ENCODE measurements around the gene HS6ST1.
A peak's percentile ranks its signal among the peaks of the same experiment; 100 is the strongest.

Gene HS6ST1

DNA sequence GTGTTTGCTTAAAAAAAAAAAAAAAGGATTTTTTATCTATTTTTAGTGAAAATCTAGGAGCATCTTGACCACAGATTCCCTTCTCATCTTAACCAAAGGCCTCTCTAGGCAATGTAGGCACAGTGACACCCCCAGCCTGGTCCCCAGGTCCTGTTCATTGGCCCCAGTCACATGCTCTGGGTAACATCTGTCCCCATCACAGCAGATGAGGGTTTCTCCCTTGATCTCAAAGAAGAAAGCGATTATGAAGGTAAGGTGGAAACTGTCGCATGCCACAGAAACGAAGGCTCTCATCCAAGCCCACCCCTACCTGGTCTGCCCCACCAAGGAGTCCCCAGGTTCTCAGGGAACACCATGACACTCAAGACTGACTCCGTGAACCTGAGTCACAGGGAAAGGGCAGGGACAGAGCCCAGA is 4.7 kb downstream of the HS6ST1 start:
- DNase-seq (ENCODE audit: low spot score in 2 of 2) (no peak), ATAC-seq (ENCODE audit: low read depth) (no peak)
- H3K9me3 Mint-ChIP-seq, result no peaks in the 10 kb centered on the region
- peaks cover 11% of the 10 kb centered on the region for H3K36me3 Mint-ChIP-seq
- H3K27ac Mint-ChIP-seq, result no peak overlapping the region
- no peak overlapping the region for H3K4me3 Mint-ChIP-seq
- no peaks in the 10 kb centered on the region for H3K27me3 Mint-ChIP-seq
- peaks cover 42% of the 10 kb centered on the region for H3K4me1 Mint-ChIP-seq

GRCh38 chr2:128313091-128313836 is 5.4 kb downstream of the HS6ST1 start:
- H3K27me3 Mint-ChIP-seq, result no peaks in the 10 kb centered on the region
- no peak for ATAC-seq (ENCODE audit: low read depth)
- H3K9me3 Mint-ChIP-seq, result no peaks in the 10 kb centered on the region
- no peak overlapping the region for H3K27ac Mint-ChIP-seq
- peaks cover 11% of the 10 kb centered on the region for H3K36me3 Mint-ChIP-seq
- peak overlapping the region; percentile 24 for H3K4me3 Mint-ChIP-seq
- no peak for DNase-seq (ENCODE audit: low spot score in 2 of 2)
- H3K4me1 Mint-ChIP-seq, result peaks cover 42% of the 10 kb centered on the region

DNA sequence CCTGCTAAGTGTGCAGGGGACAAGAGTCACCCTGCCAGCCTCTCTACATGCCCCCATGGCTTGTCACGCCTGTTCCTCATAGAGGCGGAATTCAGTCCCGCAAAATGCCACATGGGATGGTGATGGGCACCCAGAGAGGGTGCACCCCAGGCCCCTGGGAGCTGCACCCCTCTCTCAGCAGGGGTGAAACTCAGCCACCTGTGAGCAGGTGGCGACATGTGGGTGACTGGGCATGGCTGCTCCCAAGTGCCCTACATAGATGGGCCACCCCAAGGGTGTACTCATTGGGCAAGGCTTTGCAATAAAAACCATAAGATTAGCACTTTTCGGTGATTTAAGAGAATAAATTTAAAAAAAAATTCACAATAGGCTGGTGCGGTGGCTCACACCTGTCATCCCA is 6.3 kb downstream of the HS6ST1 start:
- H3K27ac Mint-ChIP-seq, result no peak overlapping the region
- H3K9me3 Mint-ChIP-seq, result no peaks in the 10 kb centered on the region
- H3K4me1 Mint-ChIP-seq, result peaks cover 47% of the 10 kb centered on the region
- DNase-seq (ENCODE audit: low spot score in 2 of 2) (no peak), ATAC-seq (ENCODE audit: low read depth) (no peak)
- H3K27me3 Mint-ChIP-seq, result no peaks in the 10 kb centered on the region
- H3K4me3 Mint-ChIP-seq, result no peak overlapping the region
- peaks cover 15% of the 10 kb centered on the region for H3K36me3 Mint-ChIP-seq

GRCh38 chr2:128311755-128312341 is 6.8 kb downstream of the HS6ST1 start:
- H3K4me1 Mint-ChIP-seq, result peaks cover 48% of the 10 kb centered on the region
- H3K4me3 Mint-ChIP-seq, result no peak overlapping the region
- H3K36me3 Mint-ChIP-seq, result peaks cover 17% of the 10 kb centered on the region
- no peaks in the 10 kb centered on the region for H3K27me3 Mint-ChIP-seq
- DNase-seq (ENCODE audit: low spot score in 2 of 2) (no peak), ATAC-seq (ENCODE audit: low read depth) (no peak)
- H3K9me3 Mint-ChIP-seq, result no peaks in the 10 kb centered on the region
- H3K27ac Mint-ChIP-seq, result no peak overlapping the region

DNA sequence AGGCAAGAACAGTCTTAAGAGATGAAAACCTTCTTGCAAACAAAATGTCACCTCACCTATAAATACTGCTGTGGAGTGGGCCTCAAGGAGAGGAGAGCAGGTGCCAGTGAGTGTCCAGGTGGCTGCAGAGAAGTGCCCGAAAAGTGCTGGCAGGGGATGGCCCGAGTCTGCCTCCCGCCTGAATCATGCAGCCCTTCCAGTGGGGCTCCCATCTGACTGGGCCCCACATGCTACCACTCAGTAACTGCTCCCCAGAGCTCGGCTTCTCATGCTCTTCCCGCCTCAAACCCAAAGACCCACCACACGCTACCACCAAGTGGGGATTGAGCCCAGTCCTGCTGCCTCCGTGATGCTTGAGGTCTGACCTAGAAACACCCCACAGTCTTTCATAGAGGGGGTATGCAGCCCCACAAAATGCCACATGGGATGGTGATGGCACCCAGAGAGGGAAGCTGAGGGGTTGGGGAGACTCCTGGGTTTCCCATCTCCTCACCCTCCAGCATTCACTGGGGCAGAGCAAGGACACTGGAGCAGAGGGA is 7.4 kb downstream of the HS6ST1 start:
- Mint-ChIP-seq H3K27ac (no peak overlapping the region), H3K4me3 (no peak overlapping the region), H3K9me3 (no peaks in the 10 kb centered on the region), H3K4me1 (peaks cover 45% of the 10 kb centered on the region), H3K27me3 (no peaks in the 10 kb centered on the region), H3K36me3 (peaks cover 17% of the 10 kb centered on the region)
- DNase-seq (ENCODE audit: low spot score in 2 of 2) (no peak), ATAC-seq (ENCODE audit: low read depth) (no peak)

GRCh38 chr2:128310761-128311160 is 7.9 kb downstream of the HS6ST1 start:
- Mint-ChIP-seq H3K36me3 (peaks cover 17% of the 10 kb centered on the region), H3K27me3 (no peaks in the 10 kb centered on the region), H3K4me1 (peaks cover 48% of the 10 kb centered on the region), H3K27ac (no peak overlapping the region), H3K4me3 (no peak overlapping the region), H3K9me3 (no peaks in the 10 kb centered on the region)
- DNase-seq (ENCODE audit: low spot score in 2 of 2) (no peak), ATAC-seq (ENCODE audit: low read depth) (no peak)

- no peaks in the 10 kb centered on the region for H3K27me3 Mint-ChIP-seq
- no peak for DNase-seq (ENCODE audit: low spot score in 2 of 2)
- H3K9me3 Mint-ChIP-seq, result no peaks in the 10 kb centered on the region
- peaks cover 15% of the 10 kb centered on the region for H3K36me3 Mint-ChIP-seq
- no peak for ATAC-seq (ENCODE audit: low read depth)
- no peak overlapping the region for H3K4me3 Mint-ChIP-seq
- no peak overlapping the region for H3K27ac Mint-ChIP-seq
- H3K4me1 Mint-ChIP-seq, result peaks cover 48% of the 10 kb centered on the region
These were observed 8.5 kb downstream of the HS6ST1 start for GRCh38 chr2:128310094-128310716.

DNA sequence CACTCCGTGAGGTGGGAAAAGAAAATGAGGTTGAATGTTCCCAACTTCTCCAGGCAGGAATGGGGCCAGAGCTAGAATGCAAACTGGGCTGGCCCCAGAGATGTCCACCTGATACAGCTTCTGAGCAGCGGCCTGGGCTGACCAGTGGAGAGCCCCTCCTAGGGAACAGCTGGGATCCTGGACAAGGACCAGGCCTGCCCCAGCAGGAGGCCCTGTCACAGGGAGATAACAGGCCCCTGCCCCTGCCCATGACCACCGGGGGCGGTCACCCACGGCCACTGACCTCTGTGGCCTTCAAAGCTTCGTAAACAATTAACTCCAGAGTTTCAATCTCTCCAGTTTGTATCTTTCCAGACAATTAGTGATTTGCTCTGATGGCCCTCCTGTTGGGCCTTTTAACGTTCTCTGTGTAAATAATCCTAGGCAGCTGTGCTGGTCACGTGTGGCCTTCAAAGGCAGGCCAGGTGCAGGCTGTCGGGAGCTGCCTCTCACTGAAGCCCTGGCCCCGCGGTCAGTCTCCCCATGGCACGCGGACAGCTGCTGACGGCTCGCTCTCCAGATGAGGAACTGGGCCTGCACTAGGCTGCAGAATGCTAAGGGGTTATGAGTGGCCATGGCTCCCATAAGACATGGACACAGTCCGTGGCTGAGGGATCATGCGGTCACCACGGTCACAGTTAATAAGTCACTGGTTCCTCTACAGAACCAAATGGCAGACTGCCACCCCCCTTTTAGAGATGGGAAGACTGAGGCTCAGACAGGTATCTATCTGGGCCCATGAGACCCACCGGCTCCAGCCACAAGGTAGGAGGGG is 9.2 kb downstream of the HS6ST1 start:
- Mint-ChIP-seq H3K27ac (no peak overlapping the region), H3K4me1 (peaks cover 45% of the 10 kb centered on the region), H3K4me3 (no peak overlapping the region), H3K9me3 (no peaks in the 10 kb centered on the region), H3K36me3 (peaks cover 12% of the 10 kb centered on the region), H3K27me3 (no peaks in the 10 kb centered on the region)
- DNase-seq (ENCODE audit: low spot score in 2 of 2) (no peak), ATAC-seq (ENCODE audit: low read depth) (no peak)

GRCh38 chr2:128308889-128309279 is 9.8 kb downstream of the HS6ST1 start:
- DNase-seq (ENCODE audit: low spot score in 2 of 2), result no peak
- no peak for ATAC-seq (ENCODE audit: low read depth)

DNA sequence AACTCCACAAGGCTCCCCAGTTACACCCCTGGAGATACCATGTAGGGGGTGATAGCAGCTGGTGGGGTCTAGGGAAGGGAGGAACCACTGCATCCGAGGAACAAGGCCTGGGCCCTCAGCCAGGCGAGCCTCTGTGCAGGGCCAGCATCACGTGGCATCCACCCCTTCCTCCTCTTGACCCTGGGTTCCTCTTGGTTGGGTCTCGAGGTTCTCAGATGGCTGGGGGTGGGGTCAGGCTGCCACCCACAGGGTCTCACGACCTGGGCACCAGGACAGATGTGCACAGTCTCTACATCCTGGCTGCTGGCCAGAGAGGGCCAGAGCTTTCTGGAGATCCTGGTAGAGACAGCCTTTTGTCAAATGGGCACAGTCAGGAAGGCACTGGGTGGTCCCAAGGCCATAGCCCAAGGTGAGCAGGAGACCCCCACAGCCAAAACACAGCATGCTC is 10.4 kb downstream of the HS6ST1 start:
- Mint-ChIP-seq H3K4me3 (no peak overlapping the region), H3K27me3 (no peaks in the 10 kb centered on the region), H3K9me3 (no peaks in the 10 kb centered on the region), H3K36me3 (peaks cover 9% of the 10 kb centered on the region), H3K4me1 (peaks cover 48% of the 10 kb centered on the region), H3K27ac (no peak overlapping the region)
- ATAC-seq (ENCODE audit: low read depth) (no peak), DNase-seq (ENCODE audit: low spot score in 2 of 2) (no peak)

More at GRCh38 chr2:128308889-128309279, 9.8 kb downstream of the HS6ST1 start:
- Mint-ChIP-seq H3K27me3 (no peaks in the 10 kb centered on the region), H3K27ac (no peak overlapping the region), H3K9me3 (no peaks in the 10 kb centered on the region), H3K36me3 (peaks cover 9% of the 10 kb centered on the region), H3K4me1 (peaks cover 44% of the 10 kb centered on the region), H3K4me3 (no peak overlapping the region)

GRCh38 chr2:128307595-128307994 is 11.1 kb downstream of the HS6ST1 start:
- ATAC-seq (ENCODE audit: low read depth) (no peak), DNase-seq (ENCODE audit: low spot score in 2 of 2) (no peak)
- Mint-ChIP-seq H3K27me3 (no peaks in the 10 kb centered on the region), H3K36me3 (peaks cover 11% of the 10 kb centered on the region), H3K9me3 (no peaks in the 10 kb centered on the region), H3K4me3 (no peak overlapping the region), H3K27ac (no peak overlapping the region), H3K4me1 (peaks cover 54% of the 10 kb centered on the region)

GRCh38 chr2:128306931-128307460 is 11.7 kb downstream of the HS6ST1 start:
- Mint-ChIP-seq H3K9me3 (no peaks in the 10 kb centered on the region), H3K4me3 (no peak overlapping the region), H3K27me3 (no peaks in the 10 kb centered on the region), H3K36me3 (peaks cover 11% of the 10 kb centered on the region), H3K27ac (no peak overlapping the region), H3K4me1 (peaks cover 52% of the 10 kb centered on the region)
- ATAC-seq (ENCODE audit: low read depth), result no peak
- DNase-seq (ENCODE audit: low spot score in 2 of 2), result no peak

GRCh38 chr2:128306081-128306930 is 12.4 kb downstream of the HS6ST1 start:
- DNase-seq (ENCODE audit: low spot score in 2 of 2) (no peak), ATAC-seq (ENCODE audit: low read depth) (no peak)
- H3K36me3 Mint-ChIP-seq, result peaks cover 11% of the 10 kb centered on the region
- no peak overlapping the region for H3K4me3 Mint-ChIP-seq
- H3K27ac Mint-ChIP-seq, result no peak overlapping the region
- H3K4me1 Mint-ChIP-seq, result peaks cover 51% of the 10 kb centered on the region
- H3K27me3 Mint-ChIP-seq, result no peaks in the 10 kb centered on the region
- H3K9me3 Mint-ChIP-seq, result no peaks in the 10 kb centered on the region

Data from memory B cell (primary cell).